IPS-18c (cell line): ENCODE data around the gene BLACAT1.
"Not testable (repeated sequence)": the region's sequence is repeated elsewhere in the genome, so short reads cannot be mapped to it uniquely, and the experiment has no call there.

Experiments used
- H3K4me3 ChIP-seq: 2 replicates; pipeline ENCODE4 v1.7.0; 2013; ENCODE audit warnings: low read depth, mild to moderate bottlenecking, low read length, moderate library complexity; ENCODE audit not compliant: insufficient read depth
- H3K9me3 ChIP-seq: one replicate; pipeline ENCODE4 v1.6.1; 2013; ENCODE audit warnings: mild to moderate bottlenecking, low read length, moderate library complexity; ENCODE audit not compliant: control insufficient read depth, insufficient read depth

The BLACAT1 gene

DNA sequence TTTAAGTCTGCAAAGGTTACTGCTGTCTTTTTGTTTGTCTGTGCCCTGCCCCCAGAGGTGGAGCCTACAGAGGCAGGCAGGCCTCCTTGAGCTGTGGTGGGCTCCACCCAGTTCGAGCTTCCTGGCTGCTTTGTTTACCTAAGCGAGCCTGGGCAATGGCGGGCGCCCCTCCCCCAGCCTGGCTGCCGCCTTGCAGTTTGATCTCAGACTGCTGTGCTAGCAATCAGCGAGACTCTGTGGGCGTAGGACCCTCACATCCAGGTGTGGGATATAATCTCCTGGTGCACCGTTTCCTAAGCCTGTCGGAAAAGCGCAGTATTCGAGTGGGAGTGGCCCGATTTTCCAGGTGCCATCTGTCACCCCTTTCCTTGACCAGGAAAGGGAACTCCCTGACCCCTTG is 49.6 kb downstream of the BLACAT1 start:
- not testable (repeated sequence) for H3K4me3 ChIP-seq, H3K9me3 ChIP-seq
